Liver (tissue), 3 donors: Measurements from ENCODE around the gene CBX6.

ENCODE experiments used
- EGR1 ChIP-seq, 2 donors: IDR thresholded peaks; 2 replicates each; pipeline ENCODE4 v1.6.1; 2016 to 2018; ENCODE audit warnings: antibody characterized with exemption in 2 of 2, low read depth in 2 of 2
- FOXA1 ChIP-seq: IDR thresholded peaks from 2 replicates; pipeline ENCODE4 v1.6.1; 2016; ENCODE audit warnings: antibody characterized with exemption
- JUND ChIP-seq, 2 donors: IDR thresholded peaks; 2 replicates each; pipeline ENCODE4 v1.6.1; 2016; ENCODE audit warnings: antibody characterized with exemption in 2 of 2
- RAD21 ChIP-seq, 2 donors: IDR thresholded peaks; 2 replicates each; pipeline ENCODE4 v1.6.1; 2016; ENCODE audit warnings: antibody characterized with exemption in 2 of 2, mild to moderate bottlenecking in 2 of 2
- RXRA ChIP-seq, 2 donors: IDR thresholded peaks; 2 replicates each; pipeline ENCODE4 v1.6.1; 2017 to 2018; ENCODE audit warnings: antibody characterized with exemption in 2 of 2, mild to moderate bottlenecking in 1 of 2
- SP1 ChIP-seq: IDR thresholded peaks from 2 replicates; pipeline ENCODE4 v1.6.1; 2018; ENCODE audit warnings: antibody characterized with exemption, mild to moderate bottlenecking
- TAF1 ChIP-seq: conservative IDR thresholded peaks from 2 replicates; pipeline ENCODE4 v1.6.1; 2016; ENCODE audit warnings: antibody characterized with exemption, mild to moderate bottlenecking
- YY1 ChIP-seq: IDR thresholded peaks from 2 replicates; pipeline ENCODE4 v1.6.1; 2016; ENCODE audit warnings: antibody characterized with exemption, mild to moderate bottlenecking
- TF ChIP-seq, protein P1 (sequence below): IDR thresholded peaks from 2 replicates; pipeline ENCODE4 v1.6.1; 2016; ENCODE audit warnings: antibody characterized with exemption, mild to moderate bottlenecking
- TF ChIP-seq, protein P2 (sequence below): fragments of 150-350 bp; IDR thresholded peaks from 2 replicates; pipeline ENCODE4 v1.5.1; 2017; ENCODE audit warnings: improper control_type of control experiment, low read depth, low read length; ENCODE audit not compliant: missing input control
- TF ChIP-seq, protein P3 (sequence below): IDR thresholded peaks from 2 replicates; pipeline ENCODE4 v1.6.1; 2016; ENCODE audit warnings: antibody characterized with exemption
- donor health status: healthy.
- donor health status: healthy.

DNA sequence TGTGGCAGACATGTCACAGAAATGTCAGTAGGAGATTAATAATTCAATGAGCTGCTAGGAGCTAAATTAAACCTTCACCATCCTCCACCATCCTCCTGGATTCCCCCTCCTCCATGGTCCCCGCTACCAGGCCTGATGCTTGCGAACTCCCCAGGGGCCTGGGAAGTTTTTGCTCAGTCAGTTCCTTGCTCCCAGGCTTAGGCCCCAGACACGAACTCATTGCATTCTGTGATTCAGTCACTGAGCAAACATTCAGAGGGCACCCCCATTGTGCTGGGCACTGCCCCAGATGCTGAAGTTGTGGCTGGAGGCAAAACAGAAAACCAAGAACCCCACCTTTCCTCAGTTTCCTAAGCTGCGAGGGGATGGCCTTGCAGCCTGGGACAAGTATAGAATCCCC is 42.5 kb downstream of the CBX6 start:
- TF ChIP-seq, protein P1, sequence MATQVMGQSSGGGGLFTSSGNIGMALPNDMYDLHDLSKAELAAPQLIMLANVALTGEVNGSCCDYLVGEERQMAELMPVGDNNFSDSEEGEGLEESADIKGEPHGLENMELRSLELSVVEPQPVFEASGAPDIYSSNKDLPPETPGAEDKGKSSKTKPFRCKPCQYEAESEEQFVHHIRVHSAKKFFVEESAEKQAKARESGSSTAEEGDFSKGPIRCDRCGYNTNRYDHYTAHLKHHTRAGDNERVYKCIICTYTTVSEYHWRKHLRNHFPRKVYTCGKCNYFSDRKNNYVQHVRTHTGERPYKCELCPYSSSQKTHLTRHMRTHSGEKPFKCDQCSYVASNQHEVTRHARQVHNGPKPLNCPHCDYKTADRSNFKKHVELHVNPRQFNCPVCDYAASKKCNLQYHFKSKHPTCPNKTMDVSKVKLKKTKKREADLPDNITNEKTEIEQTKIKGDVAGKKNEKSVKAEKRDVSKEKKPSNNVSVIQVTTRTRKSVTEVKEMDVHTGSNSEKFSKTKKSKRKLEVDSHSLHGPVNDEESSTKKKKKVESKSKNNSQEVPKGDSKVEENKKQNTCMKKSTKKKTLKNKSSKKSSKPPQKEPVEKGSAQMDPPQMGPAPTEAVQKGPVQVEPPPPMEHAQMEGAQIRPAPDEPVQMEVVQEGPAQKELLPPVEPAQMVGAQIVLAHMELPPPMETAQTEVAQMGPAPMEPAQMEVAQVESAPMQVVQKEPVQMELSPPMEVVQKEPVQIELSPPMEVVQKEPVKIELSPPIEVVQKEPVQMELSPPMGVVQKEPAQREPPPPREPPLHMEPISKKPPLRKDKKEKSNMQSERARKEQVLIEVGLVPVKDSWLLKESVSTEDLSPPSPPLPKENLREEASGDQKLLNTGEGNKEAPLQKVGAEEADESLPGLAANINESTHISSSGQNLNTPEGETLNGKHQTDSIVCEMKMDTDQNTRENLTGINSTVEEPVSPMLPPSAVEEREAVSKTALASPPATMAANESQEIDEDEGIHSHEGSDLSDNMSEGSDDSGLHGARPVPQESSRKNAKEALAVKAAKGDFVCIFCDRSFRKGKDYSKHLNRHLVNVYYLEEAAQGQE, result no peak
- TF ChIP-seq, protein P2, sequence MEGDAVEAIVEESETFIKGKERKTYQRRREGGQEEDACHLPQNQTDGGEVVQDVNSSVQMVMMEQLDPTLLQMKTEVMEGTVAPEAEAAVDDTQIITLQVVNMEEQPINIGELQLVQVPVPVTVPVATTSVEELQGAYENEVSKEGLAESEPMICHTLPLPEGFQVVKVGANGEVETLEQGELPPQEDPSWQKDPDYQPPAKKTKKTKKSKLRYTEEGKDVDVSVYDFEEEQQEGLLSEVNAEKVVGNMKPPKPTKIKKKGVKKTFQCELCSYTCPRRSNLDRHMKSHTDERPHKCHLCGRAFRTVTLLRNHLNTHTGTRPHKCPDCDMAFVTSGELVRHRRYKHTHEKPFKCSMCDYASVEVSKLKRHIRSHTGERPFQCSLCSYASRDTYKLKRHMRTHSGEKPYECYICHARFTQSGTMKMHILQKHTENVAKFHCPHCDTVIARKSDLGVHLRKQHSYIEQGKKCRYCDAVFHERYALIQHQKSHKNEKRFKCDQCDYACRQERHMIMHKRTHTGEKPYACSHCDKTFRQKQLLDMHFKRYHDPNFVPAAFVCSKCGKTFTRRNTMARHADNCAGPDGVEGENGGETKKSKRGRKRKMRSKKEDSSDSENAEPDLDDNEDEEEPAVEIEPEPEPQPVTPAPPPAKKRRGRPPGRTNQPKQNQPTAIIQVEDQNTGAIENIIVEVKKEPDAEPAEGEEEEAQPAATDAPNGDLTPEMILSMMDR, result no peak
- TF ChIP-seq SP1 (no peak), RAD21 (IDR thresholded peaks at IDR 0.05) (no peak), JUND (IDR thresholded peaks at IDR 0.05) (no peak), EGR1 (IDR thresholded peaks at IDR 0.05; ENCODE audit: low read depth in 2 of 2) (no peak), YY1 (no peak), TAF1 (no peak), RXRA (IDR thresholded peaks at IDR 0.05) (no peak), FOXA1 (no peak)
- TF ChIP-seq, protein P3, sequence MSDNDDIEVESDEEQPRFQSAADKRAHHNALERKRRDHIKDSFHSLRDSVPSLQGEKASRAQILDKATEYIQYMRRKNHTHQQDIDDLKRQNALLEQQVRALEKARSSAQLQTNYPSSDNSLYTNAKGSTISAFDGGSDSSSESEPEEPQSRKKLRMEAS, result no peak
